Ovary (tissue), 3 donors: ENCODE results near the gene PHC2.

ENCODE experiments used
- EP300 ChIP-seq: sonication (generic); formaldehyde crosslinking; IDR thresholded peaks from one replicate; pipeline ENCODE4 v1.6.1; 2017; ENCODE audit warnings: antibody characterized with exemption
- TF ChIP-seq, protein P1 (sequence below), 3 donors: fragments of 450-650 bp in 2 of 3; fragments of 200-600 bp in 1 of 3; IDR thresholded peaks; one replicate each; pipeline versions ENCODE4 v1.5.1 to v1.8.0; 2016 to 2022; ENCODE audit warnings: antibody characterized with exemption in 3 of 3, mild to moderate bottlenecking in 1 of 3
- donor health status: DM: no; HTN: no; CAD: no.

DNA sequence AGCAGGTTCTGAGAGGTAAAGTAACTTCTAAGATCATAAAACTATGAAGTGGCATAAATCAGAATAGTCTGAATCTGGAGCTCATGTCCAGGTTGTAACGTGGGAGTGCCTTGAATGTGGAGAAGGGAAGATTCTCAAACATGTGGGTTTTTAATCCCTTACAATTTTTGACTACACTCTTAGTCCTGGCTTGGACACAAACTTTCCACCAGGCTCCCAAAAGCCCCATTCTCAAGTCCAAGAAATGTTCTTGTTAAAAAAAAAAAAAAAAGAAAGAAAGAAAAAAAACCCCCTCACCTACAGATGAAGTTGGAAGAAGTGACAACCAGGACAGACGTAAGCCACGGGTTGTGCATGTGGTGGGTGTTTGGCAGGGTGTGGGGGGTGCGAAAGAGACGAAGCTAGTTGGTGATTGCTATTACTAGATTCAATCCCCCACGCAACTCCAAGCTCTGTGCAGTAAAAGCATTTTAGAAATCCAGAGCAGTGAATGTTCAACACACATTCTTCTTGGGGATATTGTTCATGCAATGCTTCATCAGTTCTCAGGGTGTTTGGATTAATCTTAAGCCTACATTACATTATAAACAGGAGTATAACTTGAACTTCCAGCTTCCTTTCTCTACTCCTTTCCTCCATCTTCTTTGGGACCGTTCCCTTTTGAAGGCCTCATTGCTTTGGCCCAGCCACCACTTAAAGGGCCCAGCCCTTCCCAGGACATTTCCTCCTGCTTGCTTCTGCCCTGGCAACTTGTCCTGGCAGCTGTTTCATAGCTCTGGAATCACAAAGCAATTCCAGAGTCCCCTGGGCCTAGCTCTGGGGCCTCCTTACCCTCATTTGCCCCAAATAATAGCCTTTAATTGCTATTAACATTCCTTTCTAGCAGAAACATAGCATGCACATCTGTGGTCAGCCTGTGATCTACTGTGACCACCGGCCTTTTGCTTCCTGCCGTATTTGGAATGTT lies 41.8 kb downstream of the PHC2 start:
- no peak for TF ChIP-seq EP300
- TF ChIP-seq, protein P1, sequence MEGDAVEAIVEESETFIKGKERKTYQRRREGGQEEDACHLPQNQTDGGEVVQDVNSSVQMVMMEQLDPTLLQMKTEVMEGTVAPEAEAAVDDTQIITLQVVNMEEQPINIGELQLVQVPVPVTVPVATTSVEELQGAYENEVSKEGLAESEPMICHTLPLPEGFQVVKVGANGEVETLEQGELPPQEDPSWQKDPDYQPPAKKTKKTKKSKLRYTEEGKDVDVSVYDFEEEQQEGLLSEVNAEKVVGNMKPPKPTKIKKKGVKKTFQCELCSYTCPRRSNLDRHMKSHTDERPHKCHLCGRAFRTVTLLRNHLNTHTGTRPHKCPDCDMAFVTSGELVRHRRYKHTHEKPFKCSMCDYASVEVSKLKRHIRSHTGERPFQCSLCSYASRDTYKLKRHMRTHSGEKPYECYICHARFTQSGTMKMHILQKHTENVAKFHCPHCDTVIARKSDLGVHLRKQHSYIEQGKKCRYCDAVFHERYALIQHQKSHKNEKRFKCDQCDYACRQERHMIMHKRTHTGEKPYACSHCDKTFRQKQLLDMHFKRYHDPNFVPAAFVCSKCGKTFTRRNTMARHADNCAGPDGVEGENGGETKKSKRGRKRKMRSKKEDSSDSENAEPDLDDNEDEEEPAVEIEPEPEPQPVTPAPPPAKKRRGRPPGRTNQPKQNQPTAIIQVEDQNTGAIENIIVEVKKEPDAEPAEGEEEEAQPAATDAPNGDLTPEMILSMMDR (IDR thresholded peaks at IDR 0.05), result no peak
